K562 (cell line): ENCODE results near the gene CD44. TPM values are rescaled to one million over a fixed set of nuclear protein-coding genes. Genes with fewer than 3 reads are reported as not detected.

Source experiments
- HDAC6 ChIP-seq: IDR thresholded peaks from 2 replicates; pipeline ENCODE4 v1.6.1; 2012; ENCODE audit warnings: low read depth, mild to moderate bottlenecking, control low read depth, inconsistent platforms, low read length, moderate library complexity
- PCBP2 ChIP-seq: fragments of 200-400 bp; formaldehyde crosslinking; IDR thresholded peaks from 2 replicates; pipeline ENCODE4 v1.6.1; 2018; ENCODE audit warnings: low read length, low read depth, mild to moderate bottlenecking, moderate library complexity; ENCODE audit not compliant: poor library complexity, severe bottlenecking
- POLR2G ChIP-seq: fragments of 200-400 bp; formaldehyde crosslinking; IDR thresholded peaks from 2 replicates; pipeline ENCODE4 v1.6.1; 2017; ENCODE audit warnings: low read depth, mild to moderate bottlenecking, antibody characterized with exemption, low read length, moderate library complexity
- SAFB2 ChIP-seq: fragments of 200-400 bp; formaldehyde crosslinking; IDR thresholded peaks from 2 replicates; pipeline ENCODE4 v1.6.1; 2018; ENCODE audit warnings: borderline replicate concordance, low read length, low read depth, moderate library complexity; ENCODE audit not compliant: severe bottlenecking
- polyA plus RNA-seq, 8 experiments: library from polyadenylated mRNA; depleted of rRNA in 4 of 8; stranded (reverse) in 5 of 8; unstranded in 3 of 8; fragments of >200 nt; fragmentation: Nextera tagmentation in 2 of 8; fragmentation: Illumina TruSeq in 1 of 8; extraction: Ambion mirVana in 2 of 8; extraction: Trizol in 1 of 8; gene quantifications; 2 replicates each; pipeline versions ENCODE4 v1.2.1 to v1.2.3, GENCODE V29; 2011 to 2014; ENCODE audit warnings: inconsistent platforms in 1 of 8, missing spikeins in 1 of 8
- total RNA-seq, 7 experiments: library from RNA; depleted of rRNA in 6 of 7; stranded (reverse); fragments of >200 nt in 6 of 7; fragmentation: Illumina TruSeq in 2 of 7; extraction: Trizol in 2 of 7; gene quantifications; 2 replicates each; pipeline versions ENCODE4 v1.2.1 to v1.2.3, GENCODE V29; 2011 to 2021; ENCODE audit warnings: low replicate concordance in 1 of 7
- TF ChIP-seq, protein P1 (sequence below), 2 experiments: fragments of 450-650 bp; formaldehyde crosslinking in 1 of 2; IDR thresholded peaks; 2 replicates each; pipeline versions ENCODE4 v1.4.0 to v1.6.1; 2014 to 2020; ENCODE audit warnings: mild to moderate bottlenecking in 2 of 2, borderline replicate concordance in 1 of 2, low read depth in 1 of 2
- TF ChIP-seq, protein P2 (sequence below), 2 experiments: fragments of 450-650 bp in 1 of 2; sonication (generic) in 1 of 2; formaldehyde crosslinking in 1 of 2; IDR thresholded peaks in 1 of 2; conservative IDR thresholded peaks in 1 of 2; 2 replicates each; pipeline versions ENCODE4 v1.6.1 to v1.8.1; 2016 to 2023; ENCODE audit warnings: mild to moderate bottlenecking in 2 of 2, moderate library complexity in 2 of 2, inconsistent platforms in 1 of 2, missing genetic modification reagents in 1 of 2
- TF ChIP-seq, protein P3 (sequence below): sonication (generic); formaldehyde crosslinking; IDR thresholded peaks from 2 replicates; pipeline ENCODE4 v1.5.0; 2020; ENCODE audit warnings: missing genetic modification reagents

CD44 gene
- total and polyA plus RNA-seq, 9 of the 15 experiments (the other 6 are each of a cell fraction or from before 2014, with no cell fraction given), result 1.2 to 13.9 (median 3.0) TPM

DNA sequence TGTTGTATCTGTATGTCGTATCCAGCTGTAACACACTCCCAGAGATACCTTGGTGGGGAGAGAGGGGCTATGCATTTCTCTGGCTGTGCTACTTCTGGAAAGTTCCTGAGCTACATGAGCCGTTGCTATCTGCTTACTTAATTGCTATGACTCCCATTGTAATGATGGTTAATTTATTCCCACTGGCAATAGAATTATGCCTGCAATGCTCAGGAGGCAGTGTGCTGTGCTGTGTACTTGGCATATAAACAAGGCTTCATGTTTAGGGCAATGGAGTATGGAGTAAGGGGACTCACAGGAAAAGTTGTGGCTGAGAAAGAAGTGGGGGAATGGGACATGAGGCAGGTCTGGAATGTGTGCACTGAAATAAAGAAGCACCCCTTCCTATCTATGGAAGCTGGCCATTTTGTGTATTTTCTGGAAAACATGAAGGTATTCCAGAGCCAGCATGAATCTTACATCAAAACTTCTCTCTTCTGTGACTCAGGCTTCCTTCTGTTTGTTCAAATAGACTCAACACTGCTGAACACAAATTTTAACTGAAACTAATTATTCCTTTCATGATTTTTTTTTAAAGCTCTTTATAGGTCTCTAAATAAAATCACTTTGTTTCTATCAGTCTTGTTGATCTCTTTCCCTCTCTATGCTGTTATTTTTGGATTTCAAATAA is 40.6 kb downstream of the CD44 start (continued):
- TF ChIP-seq, protein P1, sequence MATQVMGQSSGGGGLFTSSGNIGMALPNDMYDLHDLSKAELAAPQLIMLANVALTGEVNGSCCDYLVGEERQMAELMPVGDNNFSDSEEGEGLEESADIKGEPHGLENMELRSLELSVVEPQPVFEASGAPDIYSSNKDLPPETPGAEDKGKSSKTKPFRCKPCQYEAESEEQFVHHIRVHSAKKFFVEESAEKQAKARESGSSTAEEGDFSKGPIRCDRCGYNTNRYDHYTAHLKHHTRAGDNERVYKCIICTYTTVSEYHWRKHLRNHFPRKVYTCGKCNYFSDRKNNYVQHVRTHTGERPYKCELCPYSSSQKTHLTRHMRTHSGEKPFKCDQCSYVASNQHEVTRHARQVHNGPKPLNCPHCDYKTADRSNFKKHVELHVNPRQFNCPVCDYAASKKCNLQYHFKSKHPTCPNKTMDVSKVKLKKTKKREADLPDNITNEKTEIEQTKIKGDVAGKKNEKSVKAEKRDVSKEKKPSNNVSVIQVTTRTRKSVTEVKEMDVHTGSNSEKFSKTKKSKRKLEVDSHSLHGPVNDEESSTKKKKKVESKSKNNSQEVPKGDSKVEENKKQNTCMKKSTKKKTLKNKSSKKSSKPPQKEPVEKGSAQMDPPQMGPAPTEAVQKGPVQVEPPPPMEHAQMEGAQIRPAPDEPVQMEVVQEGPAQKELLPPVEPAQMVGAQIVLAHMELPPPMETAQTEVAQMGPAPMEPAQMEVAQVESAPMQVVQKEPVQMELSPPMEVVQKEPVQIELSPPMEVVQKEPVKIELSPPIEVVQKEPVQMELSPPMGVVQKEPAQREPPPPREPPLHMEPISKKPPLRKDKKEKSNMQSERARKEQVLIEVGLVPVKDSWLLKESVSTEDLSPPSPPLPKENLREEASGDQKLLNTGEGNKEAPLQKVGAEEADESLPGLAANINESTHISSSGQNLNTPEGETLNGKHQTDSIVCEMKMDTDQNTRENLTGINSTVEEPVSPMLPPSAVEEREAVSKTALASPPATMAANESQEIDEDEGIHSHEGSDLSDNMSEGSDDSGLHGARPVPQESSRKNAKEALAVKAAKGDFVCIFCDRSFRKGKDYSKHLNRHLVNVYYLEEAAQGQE (IDR thresholded peaks at IDR 0.05; ENCODE audit: borderline replicate concordance), result no peak
- TF ChIP-seq, protein P1 (CRISPR knock-in tag; IDR thresholded peaks at IDR 0.05; ENCODE audit: low read depth), result no peak
- TF ChIP-seq POLR2G, result no peak
- TF ChIP-seq, protein P2, sequence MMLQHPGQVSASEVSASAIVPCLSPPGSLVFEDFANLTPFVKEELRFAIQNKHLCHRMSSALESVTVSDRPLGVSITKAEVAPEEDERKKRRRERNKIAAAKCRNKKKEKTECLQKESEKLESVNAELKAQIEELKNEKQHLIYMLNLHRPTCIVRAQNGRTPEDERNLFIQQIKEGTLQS (IDR thresholded peaks at IDR 0.05), result no peak
- TF ChIP-seq, protein P2 (CRISPR knock-in tag; conservative IDR thresholded peaks at IDR 0.05), result no peak
- TF ChIP-seq SAFB2, result no peak
- TF ChIP-seq, protein P3, sequence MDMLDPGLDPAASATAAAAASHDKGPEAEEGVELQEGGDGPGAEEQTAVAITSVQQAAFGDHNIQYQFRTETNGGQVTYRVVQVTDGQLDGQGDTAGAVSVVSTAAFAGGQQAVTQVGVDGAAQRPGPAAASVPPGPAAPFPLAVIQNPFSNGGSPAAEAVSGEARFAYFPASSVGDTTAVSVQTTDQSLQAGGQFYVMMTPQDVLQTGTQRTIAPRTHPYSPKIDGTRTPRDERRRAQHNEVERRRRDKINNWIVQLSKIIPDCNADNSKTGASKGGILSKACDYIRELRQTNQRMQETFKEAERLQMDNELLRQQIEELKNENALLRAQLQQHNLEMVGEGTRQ, result no peak
- TF ChIP-seq PCBP2, result no peak
- TF ChIP-seq HDAC6, result no peak
